ENCODE results near the gene TCF7L2.

The TCF7L2 gene

DNA sequence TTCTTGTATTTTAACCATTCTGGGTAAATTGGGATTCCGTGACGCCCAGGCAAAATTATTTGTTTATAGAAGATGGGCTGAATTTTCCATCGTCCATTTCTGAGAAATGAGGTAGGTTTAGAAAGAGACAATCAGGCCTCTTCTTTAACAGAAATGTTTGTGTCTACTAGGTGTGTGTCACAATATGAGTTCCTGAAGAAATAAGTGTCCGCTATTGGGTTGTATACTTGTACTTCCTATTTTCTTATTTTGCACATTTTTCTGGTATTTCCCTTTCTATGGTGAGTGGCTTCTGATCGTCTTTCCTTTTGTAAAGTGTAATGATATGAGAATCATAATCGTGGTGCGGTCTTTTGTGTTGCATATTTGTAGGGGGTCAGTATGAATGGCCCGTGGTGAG lies 83.9 kb downstream of the TCF7L2 start:
- TF ChIP-seq, protein P1, sequence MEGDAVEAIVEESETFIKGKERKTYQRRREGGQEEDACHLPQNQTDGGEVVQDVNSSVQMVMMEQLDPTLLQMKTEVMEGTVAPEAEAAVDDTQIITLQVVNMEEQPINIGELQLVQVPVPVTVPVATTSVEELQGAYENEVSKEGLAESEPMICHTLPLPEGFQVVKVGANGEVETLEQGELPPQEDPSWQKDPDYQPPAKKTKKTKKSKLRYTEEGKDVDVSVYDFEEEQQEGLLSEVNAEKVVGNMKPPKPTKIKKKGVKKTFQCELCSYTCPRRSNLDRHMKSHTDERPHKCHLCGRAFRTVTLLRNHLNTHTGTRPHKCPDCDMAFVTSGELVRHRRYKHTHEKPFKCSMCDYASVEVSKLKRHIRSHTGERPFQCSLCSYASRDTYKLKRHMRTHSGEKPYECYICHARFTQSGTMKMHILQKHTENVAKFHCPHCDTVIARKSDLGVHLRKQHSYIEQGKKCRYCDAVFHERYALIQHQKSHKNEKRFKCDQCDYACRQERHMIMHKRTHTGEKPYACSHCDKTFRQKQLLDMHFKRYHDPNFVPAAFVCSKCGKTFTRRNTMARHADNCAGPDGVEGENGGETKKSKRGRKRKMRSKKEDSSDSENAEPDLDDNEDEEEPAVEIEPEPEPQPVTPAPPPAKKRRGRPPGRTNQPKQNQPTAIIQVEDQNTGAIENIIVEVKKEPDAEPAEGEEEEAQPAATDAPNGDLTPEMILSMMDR (conservative IDR thresholded peaks at IDR 0.05) = no peak
- no peak overlapping the region for H3K27ac ChIP-seq

DNA sequence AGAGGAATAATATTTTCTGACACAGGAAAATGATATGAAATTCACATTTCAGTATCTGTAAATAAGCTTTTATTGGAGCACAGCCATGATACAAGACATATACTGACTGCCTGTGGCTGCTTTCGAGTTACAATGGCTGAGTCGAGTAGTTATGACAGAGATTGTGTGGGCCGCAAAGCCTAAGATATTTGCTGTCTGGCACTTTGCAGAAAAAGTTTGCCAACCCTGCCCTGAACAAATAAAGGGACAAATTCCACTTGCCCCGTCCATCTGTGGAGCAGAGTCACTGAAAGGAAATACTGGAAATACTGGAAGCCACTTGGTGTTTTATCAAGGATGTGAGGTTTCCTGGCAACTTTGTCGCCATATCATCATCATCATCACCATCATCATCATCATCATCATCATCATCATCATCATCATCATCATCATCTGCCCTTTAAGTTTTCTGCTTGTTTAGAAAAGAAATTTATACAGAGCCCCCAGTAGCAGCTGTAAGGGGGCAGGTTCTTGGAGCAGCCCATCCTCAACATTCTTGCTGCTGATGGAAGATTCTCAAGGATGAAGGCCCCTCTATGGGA lies 85.8 kb downstream of the TCF7L2 start:
- H3K27ac ChIP-seq = no peak overlapping the region
- TF ChIP-seq, protein P1 (conservative IDR thresholded peaks at IDR 0.05) = no peak

DNA sequence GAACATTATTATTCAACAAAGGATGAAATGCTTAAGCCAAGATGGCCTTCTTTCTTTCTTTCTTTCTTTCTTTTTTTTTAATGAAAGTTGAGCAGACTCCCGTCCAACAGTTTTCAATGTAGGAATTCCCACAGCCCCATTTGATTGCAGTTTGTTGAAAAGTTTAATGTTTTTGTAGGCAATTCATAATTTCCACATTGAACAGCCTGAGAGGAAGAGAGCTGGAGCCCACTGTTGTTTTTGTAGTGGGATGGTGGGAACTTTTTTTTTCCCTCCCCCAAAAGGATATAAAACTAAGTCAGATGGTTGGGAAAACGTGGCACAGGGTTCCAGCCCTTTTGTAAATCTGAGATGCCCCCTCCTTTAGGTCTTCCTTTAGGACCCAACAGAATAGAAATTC lies 86.6 kb downstream of the TCF7L2 start:
- TF ChIP-seq, protein P1 (conservative IDR thresholded peaks at IDR 0.05) = no peak
- H3K27ac ChIP-seq = no peak overlapping the region

DNA sequence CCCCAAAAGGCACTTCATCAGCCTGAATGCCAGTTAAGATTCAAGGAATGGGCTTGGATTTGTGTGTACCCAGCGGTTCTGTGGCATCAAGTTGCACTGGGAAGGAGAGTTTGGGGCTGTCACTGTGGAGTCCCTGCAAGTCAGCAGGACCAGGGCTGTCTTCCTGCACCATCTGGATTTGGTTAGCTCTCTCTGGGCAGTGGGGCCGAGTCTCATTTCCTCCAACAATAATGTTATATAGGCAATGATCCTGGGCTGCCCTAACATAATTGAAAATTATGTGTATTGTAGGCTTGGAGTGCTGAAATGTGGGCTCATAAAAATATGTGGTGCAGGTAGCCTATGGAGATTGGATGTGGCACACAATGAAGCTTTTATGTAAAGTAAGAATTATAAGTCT lies 87.2 kb downstream of the TCF7L2 start:
- TF ChIP-seq, protein P1 (conservative IDR thresholded peaks at IDR 0.05) = no peak
- no peak overlapping the region for H3K27ac ChIP-seq

DNA sequence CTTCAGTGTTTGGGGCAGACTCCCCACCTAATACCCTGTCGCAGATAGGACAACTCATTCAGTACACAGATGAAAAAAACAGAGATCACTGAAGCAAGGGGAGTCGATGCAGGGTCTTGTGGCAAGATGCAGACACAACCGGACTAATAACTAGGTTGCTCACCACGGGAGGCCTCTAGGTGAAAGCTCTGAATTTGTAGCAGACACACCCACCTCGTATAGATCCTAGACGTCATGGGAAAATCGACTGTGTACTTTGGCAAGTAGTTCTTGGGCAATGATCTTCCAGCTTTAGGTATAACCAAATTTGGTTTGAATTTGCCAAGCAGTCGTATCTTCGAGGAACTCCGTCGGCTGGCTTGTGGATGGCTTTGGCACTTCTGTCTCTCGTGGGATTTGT lies 88.1 kb downstream of the TCF7L2 start:
- H3K27ac ChIP-seq = no peak overlapping the region
- TF ChIP-seq, protein P1 (conservative IDR thresholded peaks at IDR 0.05) = no peak

DNA sequence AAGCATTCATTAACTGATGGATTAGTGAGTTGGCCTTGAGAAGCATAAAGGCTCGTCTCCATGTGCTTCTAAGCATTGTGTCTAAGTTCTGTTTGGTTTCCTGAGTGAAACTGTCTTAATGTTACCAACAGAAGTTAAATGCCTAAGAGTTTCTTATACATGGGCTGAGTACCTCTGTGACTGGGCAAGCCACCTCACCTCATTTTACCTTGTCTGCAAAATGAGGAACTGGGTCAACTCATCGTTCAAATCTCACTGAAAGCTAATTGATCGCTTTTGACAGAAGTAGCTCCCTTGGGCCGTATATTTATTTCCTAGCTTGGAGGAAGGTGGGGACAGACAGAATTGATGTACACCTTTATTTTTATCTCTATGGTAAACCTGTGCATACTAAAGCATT lies 88.9 kb downstream of the TCF7L2 start:
- no peak overlapping the region for H3K27ac ChIP-seq

DNA sequence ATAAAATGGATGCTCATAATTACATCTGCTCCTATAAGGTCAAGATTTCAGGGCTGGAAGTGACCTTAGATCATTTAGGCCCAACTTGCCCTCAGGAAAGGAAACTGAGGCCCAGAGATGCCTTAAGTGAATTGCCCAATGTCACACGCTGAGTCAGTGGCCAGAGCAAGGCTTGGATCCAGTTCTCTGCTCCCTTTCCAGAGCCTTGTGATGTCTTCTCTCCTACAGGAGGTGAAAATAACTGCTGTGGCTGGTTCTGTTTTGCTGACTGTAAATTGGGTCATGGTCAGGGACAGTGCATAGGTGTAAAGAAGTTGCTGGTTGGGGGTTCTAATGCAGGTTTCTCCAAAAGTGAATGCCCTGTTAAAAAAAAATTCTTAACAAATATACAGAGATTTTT lies 91.3 kb downstream of the TCF7L2 start:
- H3K27ac ChIP-seq = no peak overlapping the region
- TF ChIP-seq, protein P1 (conservative IDR thresholded peaks at IDR 0.05) = no peak

More for the DNA sequence above, 88.9 kb downstream of the TCF7L2 start:
- TF ChIP-seq, protein P1 (conservative IDR thresholded peaks at IDR 0.05) = no peak
